GM21447 (cell line): Measurements from ENCODE around the gene C13orf42.

ENCODE experiments used
- ATAC-seq: cut with Tn5 transposase; IDR thresholded peaks from one replicate; pipeline ENCODE4 v1.9.1; 2021; ENCODE audit not compliant: unreplicated experiment

Gene C13orf42

GRCh38 chr13:51067210-51067701 lies 43.8 kb downstream of the C13orf42 start:
- no peak for ATAC-seq

GRCh38 chr13:51066091-51066831 lies 44.8 kb downstream of the C13orf42 start:
- ATAC-seq: peak; percentile 53

- ATAC-seq: no peak
Observed at GRCh38 chr13:51065372-51066090, 45.5 kb downstream of the C13orf42 start.

GRCh38 chr13:51064753-51065152 lies 46.3 kb downstream of the C13orf42 start:
- no peak for ATAC-seq

GRCh38 chr13:51063909-51064308 lies 47.2 kb downstream of the C13orf42 start:
- ATAC-seq: no peak

- ATAC-seq: no peak
Observed at GRCh38 chr13:51058461-51059167, 52.5 kb downstream of the C13orf42 start.

- ATAC-seq: no peak
Observed at GRCh38 chr13:51057906-51058305, 53.2 kb downstream of the C13orf42 start.

GRCh38 chr13:51057001-51057400 lies 54.1 kb downstream of the C13orf42 start:
- ATAC-seq: no peak

GRCh38 chr13:51052581-51052980 lies 58.5 kb downstream of the C13orf42 start:
- no peak for ATAC-seq

- no peak for ATAC-seq
Observed at GRCh38 chr13:51050021-51050830, 60.8 kb downstream of the C13orf42 start.

- no peak for ATAC-seq
Observed at GRCh38 chr13:51048616-51049015, 62.5 kb downstream of the C13orf42 start.

- no peak for ATAC-seq
Observed at GRCh38 chr13:51048166-51048461, 63.0 kb downstream of the C13orf42 start.

GRCh38 chr13:51047434-51048165 lies 63.5 kb downstream of the C13orf42 start:
- no peak for ATAC-seq

- ATAC-seq: no peak
Observed at GRCh38 chr13:51045451-51045850, 65.6 kb downstream of the C13orf42 start.

GRCh38 chr13:51044023-51044665 lies 66.9 kb downstream of the C13orf42 start:
- no peak for ATAC-seq

GRCh38 chr13:51043310-51043709 lies 67.8 kb downstream of the C13orf42 start:
- ATAC-seq: no peak

GRCh38 chr13:51041710-51042109 lies 69.4 kb downstream of the C13orf42 start:
- no peak for ATAC-seq

- no peak for ATAC-seq
Observed at GRCh38 chr13:51041126-51041525, 69.9 kb downstream of the C13orf42 start.

GRCh38 chr13:51040431-51040830 lies 70.6 kb downstream of the C13orf42 start:
- no peak for ATAC-seq

GRCh38 chr13:51036418-51036817 lies 74.7 kb downstream of the C13orf42 start:
- no peak for ATAC-seq
